GM12878 (cell line): ENCODE measurements around the gene CACHD1. TPM values are rescaled to one million over a fixed set of nuclear protein-coding genes. Genes with fewer than 3 reads are reported as not detected.

ENCODE experiments used
- ATAC-seq: fragments of 200-7000 bp; cut with Tn5 transposase; 3 replicates; pipeline ENCODE4 v1.9.1; 2020; ENCODE audit warnings: mild to moderate bottlenecking, moderate library complexity
- BruUV-seq: library from RNA; stranded (reverse); fragments of 400-500 nt; replicated peaks from 2 replicates; lab custom pipeline; 2021; lab: Mats Ljungman, UMichigan
- CTCF ChIA-PET: fragments of 300-600 bp; sonication (Branson Sonifier 250); formaldehyde crosslinking; extraction: SDS; loops from one replicate; lab custom pipeline; 2021; ENCODE audit warnings: inconsistent platforms; lab: Yijun Ruan, JAX
- POLR2A ChIA-PET: fragments of 350-600 bp; formaldehyde crosslinking; extraction: SDS; loops from one replicate; lab custom pipeline; 2021; ENCODE audit warnings: inconsistent platforms; lab: Charles Lee
- RAD21 ChIA-PET: fragments of 300-600 bp; sonication (Branson Sonifier 250); formaldehyde crosslinking; loops from one replicate; lab custom pipeline; 2023; ENCODE audit warnings: antibody characterized with exemption; ENCODE audit not compliant: unreplicated experiment; lab: Charles Lee
- SMC1A ChIA-PET: fragments of 300-600 bp; sonication (Branson Sonifier 250); formaldehyde crosslinking; loops from one replicate; lab custom pipeline; 2023; ENCODE audit not compliant: unreplicated experiment, uncharacterized antibody; lab: Charles Lee
- DNase-seq: peaks from one replicate; pipeline ENCODE4 v3.0.0-alpha.2; 2011; ENCODE audit warnings: low read depth, low spot score
- FAIRE-seq: peaks from 3 replicates; lab custom pipeline; 2011; peaks lifted over from hg19 to GRCh38; lab: Jason Lieb, UNC
- H2AFZ ChIP-seq: 2 replicates; pipeline ENCODE4 v1.6.0; 2011; ENCODE audit warnings: low read depth, low read length, control low read depth; ENCODE audit not compliant: control insufficient read depth
- H3K27ac ChIP-seq: 2 replicates; pipeline ENCODE4 v1.5.1; 2011; ENCODE audit warnings: control low read depth; ENCODE audit not compliant: control insufficient read depth, insufficient read depth
- H3K27me3 ChIP-seq, 2 experiments: replicated peaks in 1 of 2; 2 replicates each; pipeline versions ENCODE4 v1.6.0 to v1.6.1; 2011; ENCODE audit warnings: low read length in 1 of 2; ENCODE audit not compliant: control insufficient read depth in 2 of 2, insufficient read depth in 2 of 2
- H3K36me3 ChIP-seq, 2 experiments: 2 replicates each; pipeline ENCODE4 v1.5.1; 2011; ENCODE audit warnings: low read length in 1 of 2; ENCODE audit not compliant: control insufficient read depth in 2 of 2, insufficient read depth in 2 of 2
- H3K4me1 ChIP-seq: 2 replicates; pipeline ENCODE4 v1.6.1; 2011; ENCODE audit warnings: mild to moderate bottlenecking, low read length, moderate library complexity, mixed read lengths; ENCODE audit not compliant: control insufficient read depth, insufficient read depth
- H3K4me2 ChIP-seq: 2 replicates; pipeline ENCODE4 v1.6.0; 2011; ENCODE audit warnings: control low read depth; ENCODE audit not compliant: control insufficient read depth, insufficient read depth
- H3K4me3 ChIP-seq: fragments of 200-600 bp; sonication (generic); 2 replicates; pipeline ENCODE4 v1.5.1; 2016
- H3K79me2 ChIP-seq: 2 replicates; pipeline ENCODE4 v1.6.0; 2011; ENCODE audit warnings: low read length; ENCODE audit not compliant: control insufficient read depth, insufficient read depth
- H3K9ac ChIP-seq: 2 replicates; pipeline ENCODE4 v1.8.0; 2011; ENCODE audit warnings: low read length, control low read depth, mixed read lengths; ENCODE audit not compliant: control insufficient read depth, insufficient read depth
- H3K9me3 ChIP-seq: replicated peaks from 3 replicates; pipeline ENCODE4 v1.5.1; 2011; ENCODE audit warnings: mild to moderate bottlenecking, low read length; ENCODE audit not compliant: control insufficient read depth, insufficient read depth
- H4K20me1 ChIP-seq: 2 replicates; pipeline ENCODE4 v1.6.0; 2011; ENCODE audit not compliant: control insufficient read depth, insufficient read depth
- BCLAF1 ChIP-seq: fragments of 450-650 bp; IDR thresholded peaks from 2 replicates; pipeline ENCODE4 v1.6.1; 2017; ENCODE audit warnings: antibody characterized with exemption, mild to moderate bottlenecking, moderate library complexity
- DPF2 ChIP-seq: fragments of 450-650 bp; IDR thresholded peaks from 2 replicates; pipeline ENCODE4 v1.6.1; 2017; ENCODE audit warnings: mild to moderate bottlenecking
- EED ChIP-seq: sonication (generic); IDR thresholded peaks from 2 replicates; pipeline ENCODE4 v1.6.1; 2016; ENCODE audit warnings: antibody characterized with exemption, low read depth
- POLR2A ChIP-seq: IDR thresholded peaks from 2 replicates; pipeline ENCODE4 v1.6.1; 2011; ENCODE audit warnings: low read depth, mild to moderate bottlenecking, low read length
- SUZ12 ChIP-seq: fragments of 200-600 bp; sonication (generic); IDR thresholded peaks from one replicate; pipeline ENCODE4 v1.6.1; 2018; ENCODE audit warnings: antibody characterized with exemption, mild to moderate bottlenecking; ENCODE audit not compliant: unreplicated experiment
- TARDBP ChIP-seq: IDR thresholded peaks from 2 replicates; pipeline ENCODE4 v1.6.1; 2016; ENCODE audit warnings: borderline replicate concordance
- YBX1 ChIP-seq: fragments of 450-650 bp; IDR thresholded peaks from 2 replicates; pipeline ENCODE4 v1.6.1; 2016; ENCODE audit warnings: antibody characterized with exemption
- WGBS: methylation state at CpG from one replicate; pipeline ENCODE4 v1.1.6; 2016; ENCODE audit warnings: low lambda C conversion rate; ENCODE audit not compliant: insufficient replicate concordance, insufficient coverage; ENCODE audit errors: missing lambda C conversion rate; 5-methylcytosine and 5-hydroxymethylcytosine counted together
- in situ Hi-C: fragments of 300-500 bp; cut with MboI; formaldehyde crosslinking; loops from 9 replicates; pipeline ENCODE4 v1.14.3; 2018; ENCODE audit warnings: mixed read lengths
- intact Hi-C: fragments of 100-400 bp; cut with micrococcal nuclease; formaldehyde crosslinking; loops from one replicate; pipeline ENCODE4 v1.14.2; 2022; ENCODE audit not compliant: unreplicated experiment
- polyA plus RNA-seq, 11 experiments: library from polyadenylated mRNA; depleted of rRNA in 4 of 11; unstranded in 6 of 11; stranded (reverse) in 5 of 11; fragments of >200 nt; fragmentation: Nextera tagmentation in 4 of 11; fragmentation: Illumina TruSeq in 1 of 11; extraction: Ambion mirVana in 4 of 11; extraction: Trizol in 1 of 11; gene quantifications; 1 replicate in 1 of 11; 2 replicates in 10 of 11; pipeline versions ENCODE4 v1.2.1 to v1.2.3, GENCODE V29; 2011 to 2016; ENCODE audit warnings: inconsistent platforms in 2 of 11, missing spikeins in 2 of 11, low read depth in 1 of 11
- total RNA-seq, 4 experiments: library from RNA; depleted of rRNA in 3 of 4; stranded (reverse); fragments of >200 nt in 3 of 4; fragmentation: Illumina TruSeq in 1 of 4; extraction: Trizol in 1 of 4; gene quantifications; 2 replicates each; pipeline versions ENCODE4 v1.2.1 to v1.2.3, GENCODE V29; 2013 to 2021

CACHD1 gene
- total and polyA plus RNA-seq, 10 of the 15 experiments (the other 5 are each of a cell fraction or from before 2014, with no cell fraction given), result 0.03 TPM; not detected in 9

GRCh38 chr1:64479874-64480273, 9.9 kb downstream of the CACHD1 start:
- Histone ChIP-seq H3K4me1 (no peaks in the 10 kb centered on the region), H3K79me2 (no peaks in the 10 kb centered on the region), H3K27ac (no peak overlapping the region), H3K36me3 (no peaks in the 10 kb centered on the region), H3K4me2 (no peak overlapping the region), H3K27me3 (no peaks in the 10 kb centered on the region; a peak in 2 of 4 replicates), H2AFZ (no peak overlapping the region), H3K9ac (no peak overlapping the region), H3K4me3 (no peak overlapping the region), H4K20me1 (no peaks in the 10 kb centered on the region), H3K9me3 (no peaks in the 10 kb centered on the region)
- ChIA-PET CTCF (no interaction called here), POLR2A (no interaction called here), SMC1A (interaction anchor here (0.7 kb wide), 1 partner anchor 93 kb away, joined by 3 read pairs; no protein-coding TSS in a partner anchor), RAD21 (no interaction called here)
- BruUV-seq, result no TSS peak
- 0% methylated on average over 1 of the region's 1 CpG for WGBS
- in situ Hi-C loops, result no loop called here
- intact Hi-C loops, result no loop called here
- DNase-seq, result no peak
- no peak for FAIRE-seq
- TF ChIP-seq SUZ12 (no peak), YBX1 (no peak), EED (no peak), BCLAF1 (no peak), TARDBP (no peak), DPF2 (no peak), POLR2A (no peak)
- no peak for ATAC-seq
